HG02885 (cell line): Measurements from ENCODE around the gene REPS1.
"Not testable (repeated sequence)": the region's sequence is repeated elsewhere in the genome, so short reads cannot be mapped to it uniquely, and the experiment has no call there.

ENCODE experiments used
- ATAC-seq: cut with Tn5 transposase; IDR thresholded peaks from one replicate; pipeline ENCODE4 v1.9.1; 2021; ENCODE audit warnings: mild to moderate bottlenecking; ENCODE audit not compliant: unreplicated experiment, poor library complexity

REPS1 gene

DNA sequence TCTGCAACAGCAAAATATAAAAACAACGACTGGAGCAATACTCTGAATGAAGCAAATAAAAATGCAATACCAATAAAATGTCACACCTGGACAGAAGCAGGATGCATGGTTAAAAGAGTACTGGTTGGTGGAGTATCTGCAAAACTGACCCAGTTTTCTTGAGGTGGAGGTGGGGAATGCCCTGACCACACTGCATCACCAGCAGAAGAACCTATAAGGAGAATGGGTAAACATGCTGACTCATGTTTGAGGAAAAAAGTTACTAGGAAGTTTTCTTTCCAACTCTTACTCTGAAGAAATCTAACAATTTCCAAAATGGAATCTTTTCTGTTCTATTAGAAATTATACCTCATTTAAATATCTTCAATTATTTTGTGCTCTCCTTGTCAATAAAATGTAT, 43.6 kb downstream of the REPS1 start:
- peak; percentile 77 for ATAC-seq

DNA sequence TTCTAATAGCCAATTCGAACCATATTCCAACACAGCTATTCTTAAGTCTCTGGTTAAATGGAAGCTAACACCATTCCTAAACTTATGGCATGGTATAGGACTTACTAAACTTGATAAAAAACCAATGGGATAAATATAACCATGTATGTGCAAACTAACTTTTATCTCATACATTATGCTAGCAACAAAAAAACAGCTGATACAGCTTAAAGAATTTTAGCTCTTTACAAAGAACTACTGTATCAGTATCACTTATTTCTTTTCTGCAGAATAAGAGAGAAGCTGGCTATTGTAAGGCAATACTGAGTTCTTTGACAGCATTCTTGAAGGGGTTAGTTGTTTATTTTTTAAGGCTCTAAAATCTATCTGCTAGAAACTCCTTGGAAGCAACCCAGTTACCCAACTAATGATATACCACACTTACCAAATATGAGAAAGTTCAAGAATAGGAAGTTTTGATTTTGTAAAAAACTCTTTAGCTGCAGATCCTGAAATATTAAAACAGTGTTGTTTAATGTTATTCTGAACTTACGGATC, 44.9 kb downstream of the REPS1 start:
- no peak for ATAC-seq

DNA sequence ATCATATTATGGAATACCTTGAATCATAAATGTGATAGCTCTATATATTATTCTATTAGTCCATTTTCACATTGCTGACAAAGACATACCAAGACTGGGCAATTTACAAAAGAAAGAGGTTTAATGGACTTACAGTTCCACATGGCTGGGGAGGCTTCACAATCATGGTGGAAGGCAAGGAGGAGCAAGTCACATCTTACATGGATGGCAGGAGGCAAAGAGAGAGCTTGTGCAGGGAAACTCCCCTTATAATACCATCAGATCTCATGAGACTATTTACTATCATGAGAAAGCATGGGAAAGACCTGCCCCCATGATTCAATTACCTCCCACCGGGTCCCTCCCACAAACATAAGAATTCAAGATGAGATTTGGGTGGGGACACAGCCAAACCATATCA, 51.2 kb downstream of the REPS1 start:
- ATAC-seq, result not testable (repeated sequence)

DNA sequence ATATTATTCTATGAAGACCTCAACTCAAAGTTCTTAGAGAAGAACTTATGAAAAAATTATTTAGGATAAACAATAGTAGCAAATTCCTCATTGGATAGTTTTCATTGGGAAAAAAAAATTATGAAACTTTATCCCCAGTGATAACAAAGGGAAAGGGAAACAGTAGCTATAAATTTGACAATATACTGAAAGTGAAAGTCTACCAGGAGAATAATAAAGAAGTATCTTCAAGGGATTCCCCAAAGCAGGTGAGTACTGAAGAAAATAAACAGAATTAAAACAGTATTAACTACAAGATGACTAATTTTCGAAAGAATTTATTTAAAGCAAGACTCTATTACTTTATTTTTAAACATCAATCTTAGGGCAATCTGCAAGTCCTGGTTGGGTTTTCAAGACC, 56.4 kb downstream of the REPS1 start:
- ATAC-seq, result no peak

GRCh38 chr6:138926579-138926978, 61.5 kb downstream of the REPS1 start:
- ATAC-seq, result no peak

- ATAC-seq, result no peak
Observed at GRCh38 chr6:138925806-138926205, 62.2 kb downstream of the REPS1 start.

DNA sequence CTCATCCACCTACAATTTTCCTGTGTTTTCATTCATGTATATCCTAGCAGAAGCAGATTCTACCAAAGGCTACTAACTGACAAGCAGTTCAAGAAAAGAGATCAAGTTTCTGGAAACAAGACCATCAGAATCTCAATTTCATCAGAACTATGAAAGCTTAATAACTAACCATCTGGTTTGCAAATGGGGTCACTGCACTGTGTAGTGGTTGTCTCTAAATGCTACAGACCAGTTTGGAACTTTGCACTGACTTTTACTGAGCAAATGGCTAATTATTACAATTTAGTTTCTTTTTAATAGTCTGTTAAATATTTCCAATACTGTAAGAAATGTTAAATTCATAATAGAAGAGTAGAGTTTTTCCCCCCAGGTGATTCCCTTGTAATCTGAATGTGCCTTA, 64.5 kb downstream of the REPS1 start:
- ATAC-seq, result no peak

DNA sequence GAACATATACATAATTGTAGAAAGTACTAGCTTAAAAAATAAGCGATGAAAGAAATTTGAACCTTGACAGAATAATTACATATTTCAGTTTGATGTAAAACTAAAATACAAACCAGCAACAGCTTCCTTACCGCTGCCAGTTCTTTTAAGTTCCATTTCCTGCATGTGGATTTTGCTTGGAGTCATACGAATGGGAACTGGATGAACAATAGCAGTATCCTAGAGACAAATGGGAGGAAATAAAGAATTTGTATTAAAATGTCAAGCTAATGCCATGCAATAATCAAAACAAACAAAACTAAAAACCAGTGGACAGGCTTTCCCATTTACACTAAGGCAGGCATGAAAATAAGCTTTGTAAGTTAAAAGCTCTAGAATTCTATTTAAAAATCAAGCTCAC, 67.1 kb downstream of the REPS1 start:
- no peak for ATAC-seq

- no peak for ATAC-seq
Observed at GRCh38 chr6:138914701-138915100, 73.4 kb downstream of the REPS1 start.

- ATAC-seq, result no peak
Observed at GRCh38 chr6:138912308-138912707, 75.7 kb downstream of the REPS1 start.

DNA sequence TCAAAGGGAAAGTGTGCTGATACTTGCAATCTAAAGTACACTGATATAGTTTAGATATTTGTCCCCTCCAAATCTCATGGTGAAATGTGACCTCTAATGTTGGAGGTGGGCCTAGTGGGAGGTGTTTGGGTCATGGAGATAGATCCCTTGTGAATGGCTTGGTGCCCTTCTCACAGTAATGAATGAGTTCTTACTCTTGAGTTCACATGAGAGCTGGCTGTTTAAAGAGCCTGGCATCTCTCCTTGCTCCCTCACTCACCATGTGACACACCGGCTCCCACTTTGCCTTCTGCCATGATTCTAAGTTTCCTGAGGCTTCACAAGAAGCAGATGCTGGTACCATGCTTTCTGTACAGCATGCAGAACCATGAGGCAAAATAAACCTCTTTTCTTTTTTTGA, 78.1 kb downstream of the REPS1 start:
- no peak for ATAC-seq

DNA sequence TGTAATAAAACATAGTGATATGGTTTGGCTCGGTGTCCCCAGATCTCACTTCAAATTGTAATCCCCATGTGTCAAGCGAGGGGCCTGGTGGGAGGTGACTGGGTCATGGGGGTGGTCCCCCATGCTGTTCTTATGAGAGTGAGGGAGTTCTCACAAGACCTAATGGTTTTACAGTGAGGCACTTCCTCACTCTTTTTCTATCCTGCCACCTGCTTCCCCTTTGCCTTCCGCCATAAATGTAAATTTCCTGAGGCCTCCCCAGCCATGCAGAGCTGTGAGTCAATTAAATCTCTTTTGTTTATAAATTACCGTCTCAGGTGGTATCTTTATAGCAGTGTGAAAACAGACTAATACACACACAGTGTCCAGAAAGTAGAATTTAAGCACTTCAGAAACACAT, 78.5 kb downstream of the REPS1 start:
- ATAC-seq, result no peak

DNA sequence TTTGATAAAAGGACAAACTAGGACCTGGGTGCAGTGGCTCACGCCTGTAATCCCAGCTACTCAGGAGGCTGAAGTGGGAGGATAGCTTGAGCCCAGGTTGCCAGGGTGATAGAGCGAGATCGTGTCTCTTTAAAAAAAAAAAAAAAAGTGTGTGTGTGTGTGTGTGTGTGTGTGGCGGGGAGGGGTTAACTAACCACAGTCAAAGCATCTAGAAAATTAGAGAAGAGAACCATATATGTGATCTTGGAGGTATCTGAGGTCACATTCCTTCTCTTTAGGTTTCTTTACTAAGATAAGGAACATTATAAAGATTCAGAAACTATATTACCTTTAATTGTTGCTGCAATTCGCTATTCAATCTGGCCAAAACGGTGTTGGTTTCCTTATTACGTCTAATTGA, 80.9 kb downstream of the REPS1 start:
- ATAC-seq, result no peak

GRCh38 chr6:138897031-138897430, 91.0 kb downstream of the REPS1 start:
- ATAC-seq, result no peak

DNA sequence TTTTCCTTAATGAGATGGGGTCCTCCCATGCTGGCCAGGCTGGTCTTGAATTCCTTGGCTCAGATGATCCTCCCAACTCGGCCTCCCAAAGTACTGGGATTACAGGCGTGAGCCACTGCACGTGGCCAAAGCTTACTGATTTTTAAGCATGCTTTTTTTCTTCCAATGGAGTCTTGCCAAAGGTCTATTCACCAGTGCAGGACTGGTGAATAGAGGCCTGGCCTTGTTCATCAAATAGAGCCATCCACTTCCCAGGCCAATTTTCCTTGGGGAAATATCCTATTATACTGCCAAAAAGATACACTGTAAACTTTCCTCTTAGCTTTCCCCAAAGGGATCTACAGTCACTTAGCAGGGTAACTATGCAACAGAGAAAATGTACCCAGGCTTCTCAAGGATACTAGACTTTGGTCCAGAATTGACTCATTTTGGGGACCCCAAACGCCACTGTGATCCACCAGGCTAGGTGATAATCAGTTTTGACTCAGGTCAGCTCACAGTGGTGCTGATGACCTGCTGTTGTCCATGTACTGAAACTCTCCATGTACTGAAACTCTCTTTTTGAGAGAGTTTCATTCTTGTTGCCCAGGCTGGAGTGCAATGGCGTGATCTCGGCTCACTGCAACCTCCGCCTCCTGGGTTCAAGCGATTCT, 91.8 kb downstream of the REPS1 start:
- no peak for ATAC-seq

- ATAC-seq, result no peak
Observed at GRCh38 chr6:138891255-138891986, 96.6 kb downstream of the REPS1 start.

GRCh38 chr6:138885156-138885819, 102.8 kb downstream of the REPS1 start:
- ATAC-seq, result no peak

GRCh38 chr6:138882369-138883017, 105.6 kb downstream of the REPS1 start:
- peak; percentile 79 for ATAC-seq

GRCh38 chr6:138873191-138873590, 114.9 kb downstream of the REPS1 start:
- no peak for ATAC-seq

DNA sequence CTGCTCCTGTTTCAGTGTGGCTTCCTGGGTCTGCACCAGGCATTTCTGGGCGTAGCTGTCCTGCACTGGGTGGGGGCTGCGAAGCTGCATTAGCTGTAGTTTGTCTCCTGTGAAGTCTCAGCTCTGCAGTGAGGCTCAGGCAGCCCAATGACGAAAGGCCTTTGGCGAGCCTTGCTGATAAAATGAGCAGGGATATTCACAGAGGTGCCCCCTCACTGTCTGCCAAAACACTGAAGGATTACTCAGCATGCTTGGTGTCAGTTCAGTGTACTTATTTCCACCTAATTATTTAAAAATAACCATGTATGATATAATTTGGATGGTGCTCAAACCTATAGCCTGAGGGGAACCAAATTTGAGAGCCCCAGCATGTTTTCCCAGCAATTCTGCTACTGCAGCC, 118.7 kb downstream of the REPS1 start:
- no peak for ATAC-seq

GRCh38 chr6:138868181-138868580, 119.9 kb downstream of the REPS1 start:
- ATAC-seq, result no peak
